Gastrocnemius medialis (tissue), 4 donors: ENCODE measurements around the gene KLF15. TPM values are rescaled to one million over a fixed set of nuclear protein-coding genes. Genes with fewer than 3 reads are reported as not detected.

Experiments used
- ATAC-seq, 2 donors: fragments of 150-250 bp; one replicate each; pipeline ENCODE4 v1.9.1; 2016
- DNase-seq, 2 donors: peaks; one replicate each; pipeline ENCODE4 v3.0.0-alpha.2; 2019
- H3K27ac ChIP-seq, 4 donors: fragments of 200-600 bp; sonication (generic); 1 replicate in 1 of 4; 2 replicates in 3 of 4; pipeline ENCODE4 v1.5.1; 2016 to 2018; ENCODE audit warnings: mild to moderate bottlenecking in 2 of 4, moderate library complexity in 1 of 4
- H3K27me3 ChIP-seq, 3 donors: fragments of 200-600 bp; sonication (generic) in 2 of 3; 1 replicate in 1 of 3; 2 replicates in 2 of 3; pipeline versions ENCODE4 v1.5.1 to v1.6.0; 2016 to 2019; ENCODE audit warnings: mild to moderate bottlenecking in 1 of 3, moderate library complexity in 1 of 3
- H3K36me3 ChIP-seq, 2 donors: fragments of 200-600 bp; sonication (generic) in 1 of 2; one replicate each; pipeline ENCODE4 v1.5.1; 2017 to 2018
- H3K4me1 ChIP-seq, 2 donors: fragments of 200-600 bp; sonication (generic) in 1 of 2; one replicate each; pipeline ENCODE4 v1.5.1; 2016 to 2017; ENCODE audit warnings: mild to moderate bottlenecking in 2 of 2
- H3K4me3 ChIP-seq, 4 donors: fragments of 200-600 bp; sonication (generic) in 3 of 4; 1 replicate in 1 of 4; 2 replicates in 3 of 4; pipeline ENCODE4 v1.5.1; 2016 to 2019; ENCODE audit warnings: mild to moderate bottlenecking in 2 of 4
- H3K9me3 ChIP-seq, 3 donors: fragments of 200-600 bp; sonication (generic) in 2 of 3; 1 replicate in 1 of 3; 2 replicates in 2 of 3; pipeline ENCODE4 v1.5.1; 2016 to 2019
- POLR2A ChIP-seq, 2 donors: fragments of 450-650 bp; IDR thresholded peaks; one replicate each; pipeline ENCODE4 v1.6.1; 2017; ENCODE audit warnings: antibody characterized with exemption in 2 of 2, mild to moderate bottlenecking in 2 of 2, moderate library complexity in 2 of 2
- in situ Hi-C, 4 donors: fragments of 200-750 bp; cut with MboI; loops; one replicate each; pipeline versions ENCODE4 v1.15.0 to v1.8.0; 2017; ENCODE audit warnings: low sequenced_read_pairs in 4 of 4
- intact Hi-C: fragments of 100-400 bp; cut with DNase I; formaldehyde crosslinking; loops from one replicate; pipeline ENCODE4 v1.15.1; 2023; ENCODE audit warnings: low total_unique reads
- total RNA-seq, 4 donors: library from RNA; depleted of rRNA; stranded (reverse); fragments of >200 nt; gene quantifications; one replicate each; pipeline versions ENCODE4 v1.1.0 to v1.2.3, GENCODE V29; 2016
- TF ChIP-seq, protein P1 (sequence below), 5 experiments: fragments of 450-650 bp in 3 of 5; fragments of 200-600 bp in 2 of 5; sonication (generic) in 2 of 5; IDR thresholded peaks in 4 of 5; conservative IDR thresholded peaks in 1 of 5; 1 replicate in 4 of 5; 2 replicates in 1 of 5; pipeline ENCODE4 v1.5.1; 2016 to 2019; ENCODE audit warnings: antibody characterized with exemption in 5 of 5, mild to moderate bottlenecking in 3 of 5, moderate library complexity in 3 of 5

KLF15 gene
- total RNA-seq, 4 donors from 2014 or later: 75.1 to 157 (median 106) TPM

- Histone ChIP-seq H3K27ac (no peak overlapping the region), H3K9me3 (no peaks in the 10 kb centered on the region), H3K4me3 (no peak overlapping the region), H3K27me3 (no peaks in the 10 kb centered on the region), H3K4me1 (no peaks in the 10 kb centered on the region), H3K36me3 (no peaks in the 10 kb centered on the region)
- TF ChIP-seq, protein P1, sequence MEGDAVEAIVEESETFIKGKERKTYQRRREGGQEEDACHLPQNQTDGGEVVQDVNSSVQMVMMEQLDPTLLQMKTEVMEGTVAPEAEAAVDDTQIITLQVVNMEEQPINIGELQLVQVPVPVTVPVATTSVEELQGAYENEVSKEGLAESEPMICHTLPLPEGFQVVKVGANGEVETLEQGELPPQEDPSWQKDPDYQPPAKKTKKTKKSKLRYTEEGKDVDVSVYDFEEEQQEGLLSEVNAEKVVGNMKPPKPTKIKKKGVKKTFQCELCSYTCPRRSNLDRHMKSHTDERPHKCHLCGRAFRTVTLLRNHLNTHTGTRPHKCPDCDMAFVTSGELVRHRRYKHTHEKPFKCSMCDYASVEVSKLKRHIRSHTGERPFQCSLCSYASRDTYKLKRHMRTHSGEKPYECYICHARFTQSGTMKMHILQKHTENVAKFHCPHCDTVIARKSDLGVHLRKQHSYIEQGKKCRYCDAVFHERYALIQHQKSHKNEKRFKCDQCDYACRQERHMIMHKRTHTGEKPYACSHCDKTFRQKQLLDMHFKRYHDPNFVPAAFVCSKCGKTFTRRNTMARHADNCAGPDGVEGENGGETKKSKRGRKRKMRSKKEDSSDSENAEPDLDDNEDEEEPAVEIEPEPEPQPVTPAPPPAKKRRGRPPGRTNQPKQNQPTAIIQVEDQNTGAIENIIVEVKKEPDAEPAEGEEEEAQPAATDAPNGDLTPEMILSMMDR (IDR thresholded peaks at IDR 0.05 in 4 of 5, conservative IDR thresholded peaks at IDR 0.05 in 1 of 5): no peak
- TF ChIP-seq POLR2A (IDR thresholded peaks at IDR 0.05): no peak
- in situ Hi-C loops (no loop called here), intact Hi-C loops (no loop called here)
- ATAC-seq: no peak
- no peak for DNase-seq
These were observed 39.9 kb downstream of the KLF15 start for GRCh38 chr3:126317029-126317996.

DNA sequence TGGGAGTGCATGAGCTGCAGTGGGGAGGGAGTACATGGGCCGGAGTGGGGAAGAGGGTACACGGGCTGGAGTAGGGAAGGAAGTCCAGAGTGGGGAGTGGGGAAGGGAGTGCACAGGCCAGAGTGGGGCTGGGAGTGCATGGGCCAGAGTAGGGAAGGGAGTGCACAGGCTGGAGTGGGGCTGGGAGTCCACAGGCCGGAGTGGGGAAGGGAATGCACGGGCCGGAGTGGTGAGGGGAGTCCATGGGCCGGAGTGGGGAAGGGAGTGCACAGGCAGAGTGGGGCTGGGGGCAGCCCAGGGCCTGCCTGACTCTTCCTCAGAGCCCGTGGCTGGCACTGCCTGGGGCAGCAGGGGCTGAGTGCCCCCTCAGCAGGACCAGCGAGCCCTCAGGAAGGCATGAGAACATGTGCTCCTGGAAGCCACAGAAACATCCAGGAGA, 40.7 kb downstream of the KLF15 start:
- Histone ChIP-seq H3K4me1 (no peaks in the 10 kb centered on the region), H3K9me3 (no peaks in the 10 kb centered on the region), H3K27me3 (no peaks in the 10 kb centered on the region), H3K27ac (no peak overlapping the region), H3K36me3 (no peaks in the 10 kb centered on the region), H3K4me3 (no peak overlapping the region)
- no peak for DNase-seq
- TF ChIP-seq, protein P1 (IDR thresholded peaks at IDR 0.05 in 4 of 5, conservative IDR thresholded peaks at IDR 0.05 in 1 of 5): no peak
- no peak for TF ChIP-seq POLR2A (IDR thresholded peaks at IDR 0.05)
- in situ Hi-C loops (no loop called here), intact Hi-C loops (no loop called here)
- ATAC-seq: no peak

DNA sequence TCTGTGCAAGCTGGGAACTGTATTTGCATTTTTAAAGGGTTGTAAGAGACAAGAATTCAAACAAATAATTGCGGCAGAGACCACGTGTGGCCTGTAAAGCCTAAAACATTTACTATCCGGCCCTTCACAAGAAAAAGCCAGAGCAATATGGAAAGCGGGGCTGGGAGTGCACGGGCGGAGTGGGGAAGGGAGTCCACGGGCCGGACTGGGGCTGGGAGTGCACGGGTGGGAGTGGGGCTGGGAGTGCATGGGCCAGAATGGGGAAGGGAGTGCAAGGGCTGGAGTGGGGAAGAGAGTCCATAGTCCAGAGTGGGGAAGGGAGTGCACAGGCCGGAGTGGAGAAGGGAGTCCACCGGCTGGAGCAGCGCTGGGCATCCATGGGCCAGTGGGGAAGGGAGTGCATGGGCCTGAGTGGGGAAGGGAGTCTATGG, 41.2 kb downstream of the KLF15 start:
- Histone ChIP-seq H3K36me3 (no peaks in the 10 kb centered on the region), H3K27me3 (no peaks in the 10 kb centered on the region), H3K9me3 (no peaks in the 10 kb centered on the region), H3K27ac (no peak overlapping the region), H3K4me1 (no peaks in the 10 kb centered on the region), H3K4me3 (no peak overlapping the region)
- no peak for TF ChIP-seq POLR2A (IDR thresholded peaks at IDR 0.05)
- TF ChIP-seq, protein P1 (IDR thresholded peaks at IDR 0.05 in 4 of 5, conservative IDR thresholded peaks at IDR 0.05 in 1 of 5): no peak
- in situ Hi-C loops (no loop called here), intact Hi-C loops (no loop called here)
- DNase-seq (no peak), ATAC-seq (no peak)

GRCh38 chr3:126314790-126315658, 42.2 kb downstream of the KLF15 start:
- ATAC-seq: no peak
- in situ Hi-C loops (no loop called here), intact Hi-C loops (no loop called here)
- no peaks in the 10 kb centered on the region for H3K9me3 ChIP-seq
- TF ChIP-seq, protein P1 (IDR thresholded peaks at IDR 0.05 in 4 of 5, conservative IDR thresholded peaks at IDR 0.05 in 1 of 5): no peak
- TF ChIP-seq POLR2A (IDR thresholded peaks at IDR 0.05): no peak
- H3K27me3 ChIP-seq: no peaks in the 10 kb centered on the region
- no peak for DNase-seq
- H3K4me1 ChIP-seq: no peaks in the 10 kb centered on the region
- H3K4me3 ChIP-seq: no peak overlapping the region
- no peak overlapping the region for H3K27ac ChIP-seq
- no peaks in the 10 kb centered on the region for H3K36me3 ChIP-seq
